HK-2 (cell line): ENCODE measurements around the gene DHX34.
"Not testable (repeated sequence)": the region's sequence is repeated elsewhere in the genome, so short reads cannot be mapped to it uniquely, and the experiment has no call there.

Experiments
- DNase-seq: peaks from one replicate; pipeline ENCODE4 v3.0.0-alpha.2; 2018; ENCODE audit not compliant: unreplicated experiment

The DHX34 gene

GRCh38 chr19:47370045-47370611 lies 21.0 kb downstream of the DHX34 start:
- DNase-seq: no peak

- no peak for DNase-seq
Measured at GRCh38 chr19:47371261-47371660, 22.1 kb downstream of the DHX34 start.

- no peak for DNase-seq
Measured at GRCh38 chr19:47372603-47373002, 23.5 kb downstream of the DHX34 start.

GRCh38 chr19:47373246-47374240 lies 24.4 kb downstream of the DHX34 start:
- DNase-seq: no peak

- DNase-seq: no peak
Measured at GRCh38 chr19:47374876-47375693, 26.0 kb downstream of the DHX34 start.

GRCh38 chr19:47375694-47376588 lies 26.8 kb downstream of the DHX34 start:
- no peak for DNase-seq

GRCh38 chr19:47376589-47377144 lies 27.6 kb downstream of the DHX34 start:
- peak; percentile 41 for DNase-seq

GRCh38 chr19:47377208-47377701 lies 28.1 kb downstream of the DHX34 start:
- no peak for DNase-seq

- DNase-seq: no peak
Measured at GRCh38 chr19:47377801-47378200, 28.7 kb downstream of the DHX34 start.

- DNase-seq: no peak
Measured at GRCh38 chr19:47378246-47378645, 29.1 kb downstream of the DHX34 start.

GRCh38 chr19:47379381-47379938 lies 30.3 kb downstream of the DHX34 start:
- DNase-seq: no peak

- no peak for DNase-seq
Measured at GRCh38 chr19:47380559-47380958, 31.4 kb downstream of the DHX34 start.

- no peak for DNase-seq
Measured at GRCh38 chr19:47381121-47381520, 32.0 kb downstream of the DHX34 start.

- DNase-seq: no peak
Measured at GRCh38 chr19:47381653-47382279, 32.7 kb downstream of the DHX34 start.

GRCh38 chr19:47383890-47384289 lies 34.8 kb downstream of the DHX34 start:
- DNase-seq: not testable (repeated sequence)

GRCh38 chr19:47384533-47384932 lies 35.4 kb downstream of the DHX34 start:
- not testable (repeated sequence) for DNase-seq

- DNase-seq: not testable (repeated sequence)
Measured at GRCh38 chr19:47386582-47386981, 37.5 kb downstream of the DHX34 start.

- not testable (repeated sequence) for DNase-seq
Measured at GRCh38 chr19:47387623-47388022, 38.5 kb downstream of the DHX34 start.

- DNase-seq: not testable (repeated sequence)
Measured at GRCh38 chr19:47388721-47389120, 39.6 kb downstream of the DHX34 start.

- DNase-seq: no peak
Measured at GRCh38 chr19:47389150-47389556, 40.0 kb downstream of the DHX34 start.
